ENCODE measurements around the gene PADI2. TPM values are rescaled to one million over a fixed set of nuclear protein-coding genes. Genes with fewer than 3 reads are reported as not detected.

The PADI2 gene
- total RNA-seq: not detected

DNA sequence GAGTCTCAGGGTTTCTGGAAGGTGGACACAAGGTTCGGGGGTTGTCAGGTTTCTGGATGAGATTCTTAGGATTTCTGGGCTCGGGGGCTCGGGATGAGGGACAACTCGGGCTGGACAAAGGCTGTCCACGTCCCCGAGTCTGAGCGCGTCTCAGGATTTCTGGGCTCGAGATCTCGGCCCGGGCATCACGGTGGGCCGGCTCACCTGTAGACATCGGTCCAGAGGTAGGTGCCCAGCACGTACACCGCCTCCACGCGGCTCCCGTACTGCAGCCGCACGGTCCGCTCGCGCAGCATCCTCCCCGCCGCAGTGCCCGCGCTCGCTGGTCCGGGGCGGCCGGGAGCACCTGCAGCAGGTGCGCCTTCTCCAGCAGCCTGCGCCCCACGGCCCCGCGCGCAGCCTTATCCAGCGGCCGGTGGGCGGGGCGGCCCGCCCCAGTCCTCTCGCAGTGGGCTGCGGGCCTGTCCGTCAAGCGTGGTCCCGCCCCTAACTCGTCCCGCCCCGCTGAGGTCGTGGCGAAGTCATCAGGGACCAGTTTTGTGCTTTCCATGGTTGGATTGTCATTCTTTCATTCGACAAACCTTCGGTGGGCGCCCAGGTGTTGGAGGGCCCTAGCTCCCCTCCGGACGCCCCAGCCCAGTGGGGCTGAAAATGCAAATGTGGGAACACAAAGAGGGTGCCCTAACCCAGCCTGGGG, at the start of gene PADI2:
Gene PADI2 (minus strand): TSS at position 376 of the 697 bp plus-strand sequence. CDS start 80 bp downstream, at position 296.
- H3K27me3 Mint-ChIP-seq (ENCODE audit: low read depth): peaks cover 41% of the 10 kb centered on the region
- CTCF ChIA-PET: interaction anchor here (1.0 kb wide), 1 partner anchor 9 kb away, joined by 3 read pairs; no protein-coding TSS in a partner anchor
- peak; percentile 68 for DNase-seq
- intact Hi-C loops (cut with micrococcal nuclease): no loop called here
- no peaks in the 10 kb centered on the region for H3K9me3 Mint-ChIP-seq
- peak within 1 kb of the TSS; percentile 24 for H3K4me3 Mint-ChIP-seq
- H3K27ac Mint-ChIP-seq: no peak within 1 kb of the TSS
- H3K4me1 Mint-ChIP-seq (ENCODE audit: low read depth): peaks cover 10% of the 10 kb centered on the region
- no peaks in the 10 kb centered on the region for H3K36me3 Mint-ChIP-seq (ENCODE audit: low read depth)

DNA sequence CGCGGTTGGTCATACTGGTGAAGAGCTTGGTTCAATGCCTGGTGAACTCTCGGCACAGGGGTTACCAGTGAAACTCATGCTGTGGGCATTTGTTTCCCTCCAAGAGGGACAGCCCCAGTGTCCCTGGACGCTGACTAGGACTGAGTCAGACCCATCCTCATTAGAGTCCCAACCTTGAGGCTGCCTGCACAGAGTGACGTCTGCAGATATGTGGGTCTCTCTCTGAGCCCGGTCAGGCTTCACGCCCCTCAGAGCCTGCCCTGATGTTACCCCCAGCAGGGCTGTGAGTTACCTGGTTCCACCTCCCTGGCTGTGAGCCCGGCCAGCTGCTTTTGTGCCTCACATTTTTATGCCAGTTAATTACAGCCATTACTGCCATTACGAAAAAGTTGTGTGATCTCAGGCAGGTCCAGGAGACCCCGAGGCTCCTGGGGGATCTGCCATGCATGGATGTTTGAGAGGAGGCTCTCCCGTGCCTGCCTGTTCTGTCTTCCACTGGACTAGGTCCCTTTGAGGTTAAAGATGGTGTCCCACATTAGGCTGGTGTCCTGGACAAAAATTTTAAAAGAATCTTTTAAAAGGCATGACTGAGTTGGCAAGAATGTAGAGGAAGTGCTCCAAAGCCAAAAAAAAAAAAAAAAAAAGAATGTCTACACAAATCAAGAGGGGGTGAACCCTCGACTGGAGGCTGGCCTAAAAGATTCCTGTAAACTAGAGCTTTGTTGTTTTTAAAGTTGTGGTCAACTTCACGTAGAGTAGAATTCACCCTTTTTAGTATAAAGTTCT, 49.0 kb upstream of the PADI2 start:
- Mint-ChIP-seq H3K27me3 (ENCODE audit: low read depth) (no peaks in the 10 kb centered on the region), H3K4me3 (no peak overlapping the region), H3K4me1 (ENCODE audit: low read depth) (no peaks in the 10 kb centered on the region), H3K27ac (no peak overlapping the region), H3K9me3 (no peaks in the 10 kb centered on the region), H3K36me3 (ENCODE audit: low read depth) (no peaks in the 10 kb centered on the region)
- DNase-seq: no peak
- intact Hi-C loops (cut with micrococcal nuclease): no loop called here
- CTCF ChIA-PET: interaction anchor here (0.6 kb wide), 1 partner anchor 592 kb away, joined by 4 read pairs; no protein-coding TSS in a partner anchor

DNA sequence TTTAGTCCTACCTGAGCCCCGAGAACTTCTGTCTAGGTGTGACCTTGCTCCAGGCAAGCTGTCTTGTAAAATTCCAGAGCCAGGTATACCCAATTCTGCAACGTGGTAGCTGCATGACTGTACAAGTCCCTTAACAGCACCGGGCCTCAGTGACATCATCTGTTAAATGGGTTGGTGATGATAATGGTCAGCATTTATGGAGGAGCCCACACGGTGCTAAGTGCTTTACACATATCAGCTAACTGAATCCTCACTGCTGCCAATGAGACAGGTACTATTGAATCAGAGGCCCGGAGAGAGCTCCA, 48.5 kb upstream of the PADI2 start:
- no peaks in the 10 kb centered on the region for H3K27me3 Mint-ChIP-seq (ENCODE audit: low read depth)
- no peak for DNase-seq
- intact Hi-C loops (cut with micrococcal nuclease): no loop called here
- no peaks in the 10 kb centered on the region for H3K9me3 Mint-ChIP-seq
- H3K4me1 Mint-ChIP-seq (ENCODE audit: low read depth): no peaks in the 10 kb centered on the region
- CTCF ChIA-PET: interaction anchor here (0.6 kb wide), 1 partner anchor 593 kb away, joined by 4 read pairs; no protein-coding TSS in a partner anchor
- H3K27ac Mint-ChIP-seq: no peak overlapping the region
- no peak overlapping the region for H3K4me3 Mint-ChIP-seq
- no peaks in the 10 kb centered on the region for H3K36me3 Mint-ChIP-seq (ENCODE audit: low read depth)

DNA sequence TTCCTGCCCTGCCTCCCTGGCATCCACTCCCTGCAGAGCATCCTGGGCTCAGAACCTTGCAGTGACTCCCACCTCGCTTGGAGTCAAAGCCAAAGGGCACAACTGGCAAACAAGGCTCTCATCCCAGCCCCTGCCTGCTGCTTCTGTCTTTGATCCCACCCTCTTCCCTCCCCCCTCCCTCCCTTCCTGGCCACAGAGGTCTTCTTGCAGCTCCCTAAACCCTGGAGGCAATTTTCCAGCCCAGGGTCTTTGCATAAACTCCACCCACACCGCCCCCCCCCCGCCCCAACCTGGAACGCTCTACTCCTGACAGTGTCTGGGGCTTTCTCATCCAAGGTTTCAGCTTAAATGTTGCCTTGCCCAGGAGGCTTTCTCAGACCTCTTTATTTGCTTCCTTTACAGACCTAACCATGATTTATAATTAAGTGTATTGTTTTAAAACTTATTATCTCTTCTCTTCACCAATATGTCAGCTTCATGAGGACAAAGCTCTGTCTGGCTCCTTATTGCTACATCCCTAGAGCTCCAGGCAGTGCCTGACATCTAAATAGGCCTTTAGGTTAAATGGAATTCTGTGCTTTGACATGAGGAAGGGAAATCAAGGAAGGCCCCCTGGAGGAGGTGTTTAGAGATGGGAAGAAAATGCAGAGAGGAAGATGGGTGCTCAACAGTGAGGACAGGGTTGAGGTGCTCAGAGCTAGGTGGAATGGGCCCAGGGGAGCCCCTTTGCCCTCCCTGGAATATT, 48.0 kb upstream of the PADI2 start:
- DNase-seq: no peak
- CTCF ChIA-PET: no interaction called here
- Mint-ChIP-seq H3K27ac (no peak overlapping the region), H3K4me3 (no peak overlapping the region), H3K4me1 (ENCODE audit: low read depth) (no peaks in the 10 kb centered on the region), H3K36me3 (ENCODE audit: low read depth) (no peaks in the 10 kb centered on the region), H3K9me3 (no peaks in the 10 kb centered on the region), H3K27me3 (ENCODE audit: low read depth) (no peaks in the 10 kb centered on the region)
- intact Hi-C loops (cut with micrococcal nuclease): no loop called here

DNA sequence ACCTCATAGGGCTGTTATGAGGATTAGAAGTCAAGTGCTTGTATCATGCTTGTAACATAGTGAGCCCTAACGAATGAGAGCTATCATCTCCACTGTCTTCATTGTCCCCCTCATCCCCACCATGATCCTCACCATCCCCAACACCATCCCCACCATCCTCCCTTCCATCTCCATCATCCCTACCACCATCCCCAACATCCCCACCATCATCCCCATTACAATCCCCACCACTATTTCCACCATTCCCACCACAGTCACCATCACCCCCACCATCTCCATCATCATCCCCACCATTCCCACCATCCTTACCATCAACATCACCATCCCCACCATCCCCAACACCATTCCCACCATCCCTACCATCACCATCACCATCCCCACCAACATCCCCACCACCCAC, 46.6 kb upstream of the PADI2 start:
- no peaks in the 10 kb centered on the region for H3K27me3 Mint-ChIP-seq (ENCODE audit: low read depth)
- H3K27ac Mint-ChIP-seq: no peak overlapping the region
- no peaks in the 10 kb centered on the region for H3K9me3 Mint-ChIP-seq
- H3K36me3 Mint-ChIP-seq (ENCODE audit: low read depth): no peaks in the 10 kb centered on the region
- H3K4me3 Mint-ChIP-seq: no peak overlapping the region
- H3K4me1 Mint-ChIP-seq (ENCODE audit: low read depth): no peaks in the 10 kb centered on the region
- CTCF ChIA-PET: interaction anchor here (2.1 kb wide), 1 partner anchor 41 kb away, joined by 5 read pairs; no protein-coding TSS in a partner anchor
- no peak for DNase-seq
- intact Hi-C loops (cut with micrococcal nuclease): no loop called here

DNA sequence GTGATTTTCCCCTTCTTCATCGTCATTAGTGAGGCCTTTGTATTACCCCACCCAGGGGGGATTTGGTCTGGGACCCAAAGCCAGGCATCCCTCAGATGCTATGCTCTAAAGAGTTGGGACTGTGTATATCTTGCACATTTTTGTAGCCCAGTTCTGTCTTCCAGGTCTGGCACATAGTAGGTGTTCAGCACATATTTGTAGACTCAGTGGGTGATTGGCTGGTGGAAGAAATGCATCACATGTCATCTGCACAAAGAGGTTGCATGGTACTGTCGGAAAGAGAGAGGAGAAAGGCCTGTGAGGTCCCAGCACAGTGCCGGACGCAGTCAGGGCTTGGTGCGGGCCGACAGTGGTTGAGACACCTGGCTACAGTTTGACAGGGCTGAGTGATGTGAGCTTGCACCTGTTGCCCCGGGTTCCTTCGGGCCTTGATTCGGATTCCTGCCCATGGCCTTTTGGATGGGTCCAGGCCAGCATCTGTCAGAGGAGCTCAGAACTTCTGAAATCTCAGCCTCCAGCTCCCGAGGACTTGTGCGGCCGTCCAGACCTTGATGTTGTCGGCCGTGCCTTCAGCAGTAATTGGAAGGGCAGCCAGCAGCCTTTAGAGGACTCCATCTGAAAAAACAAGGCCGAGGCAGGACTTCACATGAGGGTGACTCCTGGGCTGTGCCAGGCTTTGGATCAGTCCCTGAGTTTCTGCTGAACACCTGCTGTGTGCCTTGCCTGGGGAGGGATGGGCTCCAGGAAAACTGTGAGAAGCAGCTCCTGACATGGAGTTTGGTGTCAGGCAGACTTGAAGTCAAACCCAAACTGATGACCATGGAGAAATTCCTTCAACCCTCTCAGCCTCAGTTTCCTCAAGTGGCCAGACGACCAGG, 44.8 kb upstream of the PADI2 start:
- H3K4me1 Mint-ChIP-seq (ENCODE audit: low read depth): no peaks in the 10 kb centered on the region
- no peaks in the 10 kb centered on the region for H3K9me3 Mint-ChIP-seq
- H3K36me3 Mint-ChIP-seq (ENCODE audit: low read depth): no peaks in the 10 kb centered on the region
- intact Hi-C loops (cut with micrococcal nuclease): no loop called here
- no peak overlapping the region for H3K27ac Mint-ChIP-seq
- CTCF ChIA-PET: interaction anchor here (2.1 kb wide), 1 partner anchor 39 kb away, joined by 5 read pairs; no protein-coding TSS in a partner anchor
- no peak overlapping the region for H3K4me3 Mint-ChIP-seq
- H3K27me3 Mint-ChIP-seq (ENCODE audit: low read depth): no peaks in the 10 kb centered on the region
- no peak for DNase-seq

DNA sequence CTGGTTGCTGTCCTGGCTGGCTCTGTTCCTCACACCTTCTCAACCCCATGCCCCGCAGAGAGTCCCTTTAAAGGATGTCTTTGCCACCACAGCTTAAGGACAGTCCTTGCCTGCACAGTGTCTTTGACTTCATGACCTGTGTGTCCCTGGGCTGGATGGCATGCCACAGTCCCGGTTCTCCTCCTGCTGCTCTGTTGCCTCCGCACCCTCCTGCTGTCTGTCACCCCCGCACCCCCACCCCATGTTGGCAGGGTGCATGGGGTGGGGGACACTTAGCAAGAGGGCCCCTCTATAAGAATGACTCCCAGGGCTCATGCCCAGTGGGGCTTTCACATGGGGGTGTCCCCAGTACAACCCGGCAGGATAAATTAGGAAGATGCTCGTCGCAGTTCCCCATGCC, 44.1 kb upstream of the PADI2 start:
- Mint-ChIP-seq H3K36me3 (ENCODE audit: low read depth) (no peaks in the 10 kb centered on the region), H3K4me1 (ENCODE audit: low read depth) (no peaks in the 10 kb centered on the region), H3K27me3 (ENCODE audit: low read depth) (no peaks in the 10 kb centered on the region), H3K9me3 (no peaks in the 10 kb centered on the region), H3K27ac (no peak overlapping the region), H3K4me3 (no peak overlapping the region)
- CTCF ChIA-PET: no interaction called here
- DNase-seq: no peak
- intact Hi-C loops (cut with micrococcal nuclease): no loop called here

DNA sequence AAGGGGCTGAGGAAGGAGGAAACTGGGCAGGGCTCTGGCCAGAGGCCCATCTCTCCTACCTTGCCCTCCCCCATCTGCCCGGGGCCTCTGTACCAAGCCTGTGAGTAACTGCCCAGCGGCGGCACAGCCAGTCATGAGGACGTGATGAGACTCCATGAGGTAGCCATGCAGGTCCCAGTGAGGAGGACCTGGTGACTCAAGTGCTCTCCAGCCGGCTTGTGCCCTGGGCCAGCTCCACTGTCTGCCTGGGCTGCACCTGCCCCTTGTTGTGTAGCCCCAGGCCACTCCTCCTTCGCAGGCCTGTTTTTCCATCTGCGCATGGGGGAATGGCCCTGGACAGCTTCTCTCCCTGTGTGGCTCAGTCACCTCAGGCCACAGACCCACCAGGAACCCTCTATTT, 43.7 kb upstream of the PADI2 start:
- intact Hi-C loops (cut with micrococcal nuclease): no loop called here
- no peaks in the 10 kb centered on the region for H3K9me3 Mint-ChIP-seq
- no peaks in the 10 kb centered on the region for H3K27me3 Mint-ChIP-seq (ENCODE audit: low read depth)
- H3K36me3 Mint-ChIP-seq (ENCODE audit: low read depth): no peaks in the 10 kb centered on the region
- H3K27ac Mint-ChIP-seq: no peak overlapping the region
- CTCF ChIA-PET: no interaction called here
- H3K4me3 Mint-ChIP-seq: no peak overlapping the region
- DNase-seq: no peak
- H3K4me1 Mint-ChIP-seq (ENCODE audit: low read depth): no peaks in the 10 kb centered on the region

DNA sequence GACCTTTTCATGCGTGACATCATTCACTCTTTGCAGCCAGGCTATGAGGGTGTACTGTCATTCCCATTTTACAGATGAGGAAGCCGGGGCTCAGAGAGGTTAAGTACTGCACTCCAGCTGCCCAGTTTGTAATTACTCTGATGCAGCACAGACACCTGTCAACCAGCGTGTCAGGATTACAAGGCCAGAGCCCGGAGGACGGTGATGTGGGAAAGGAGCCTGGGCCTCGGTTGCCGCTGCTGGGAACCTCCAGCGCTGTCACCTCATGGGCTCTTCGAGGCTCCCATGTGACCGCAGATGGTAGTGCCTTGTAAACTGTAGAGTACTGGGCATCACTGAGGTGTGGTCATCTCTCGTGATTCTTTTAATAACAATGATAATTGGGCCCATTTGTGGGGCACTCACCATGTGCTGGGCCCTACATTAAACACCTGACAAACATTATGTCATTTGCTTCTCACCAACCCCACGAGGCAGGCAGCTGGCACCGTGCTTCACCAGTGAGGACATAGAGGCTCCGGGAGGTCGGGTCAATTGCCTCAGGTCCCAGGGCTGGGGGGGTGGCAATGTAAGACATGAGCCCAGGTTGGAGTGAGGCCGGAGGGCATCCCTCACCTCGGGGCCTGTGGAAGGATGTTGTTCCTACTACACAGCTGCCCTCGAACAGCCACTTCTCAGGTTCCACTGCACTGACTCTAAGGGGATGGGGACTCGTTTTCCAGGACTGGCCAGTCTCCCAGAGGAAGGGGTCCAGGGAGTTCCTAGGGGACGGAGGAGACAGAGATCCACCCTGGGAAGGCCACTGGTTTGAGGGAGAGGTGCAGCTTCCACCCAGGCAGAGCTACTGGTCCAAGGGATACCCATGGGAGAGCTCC, 42.9 kb upstream of the PADI2 start:
- H3K9me3 Mint-ChIP-seq: no peaks in the 10 kb centered on the region
- intact Hi-C loops (cut with micrococcal nuclease): no loop called here
- H3K27ac Mint-ChIP-seq: no peak overlapping the region
- no peak for DNase-seq
- CTCF ChIA-PET: no interaction called here
- H3K4me1 Mint-ChIP-seq (ENCODE audit: low read depth): no peaks in the 10 kb centered on the region
- H3K4me3 Mint-ChIP-seq: no peak overlapping the region
- H3K36me3 Mint-ChIP-seq (ENCODE audit: low read depth): no peaks in the 10 kb centered on the region
- no peaks in the 10 kb centered on the region for H3K27me3 Mint-ChIP-seq (ENCODE audit: low read depth)

DNA sequence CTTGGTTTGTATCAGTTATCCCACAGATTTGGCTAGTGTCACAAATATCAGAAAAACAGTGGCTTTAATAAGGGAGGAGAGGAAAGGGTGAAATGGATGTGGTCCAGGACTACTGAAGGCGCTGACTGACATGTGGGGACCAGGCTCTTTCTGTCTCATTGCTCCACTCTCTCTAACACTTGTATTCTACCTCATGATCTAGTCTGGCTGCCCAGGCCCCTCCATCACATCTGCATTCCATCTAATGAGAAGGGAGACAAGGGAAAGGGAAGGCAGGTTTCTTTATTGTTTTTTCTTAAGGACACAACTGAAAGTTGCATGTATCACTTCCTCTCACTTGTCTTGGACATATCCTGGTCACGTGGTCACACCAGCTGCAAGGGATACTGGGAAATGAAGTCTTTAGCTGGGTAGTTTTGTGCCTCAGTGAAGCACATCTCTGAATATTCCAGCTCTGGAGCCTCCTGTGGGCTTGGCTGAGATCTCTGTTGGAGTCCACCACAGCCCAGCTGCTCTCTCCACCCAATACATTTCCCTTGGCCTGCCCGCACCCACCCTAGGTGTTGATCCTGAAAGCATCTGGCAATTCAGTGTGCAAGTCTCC, 42.0 kb upstream of the PADI2 start:
- H3K27ac Mint-ChIP-seq: no peak overlapping the region
- intact Hi-C loops (cut with micrococcal nuclease): no loop called here
- CTCF ChIA-PET: no interaction called here
- DNase-seq: no peak
- H3K36me3 Mint-ChIP-seq (ENCODE audit: low read depth): peaks cover 1% of the 10 kb centered on the region
- H3K4me1 Mint-ChIP-seq (ENCODE audit: low read depth): no peaks in the 10 kb centered on the region
- H3K27me3 Mint-ChIP-seq (ENCODE audit: low read depth): no peaks in the 10 kb centered on the region
- no peak overlapping the region for H3K4me3 Mint-ChIP-seq
- peaks cover 5% of the 10 kb centered on the region for H3K9me3 Mint-ChIP-seq

DNA sequence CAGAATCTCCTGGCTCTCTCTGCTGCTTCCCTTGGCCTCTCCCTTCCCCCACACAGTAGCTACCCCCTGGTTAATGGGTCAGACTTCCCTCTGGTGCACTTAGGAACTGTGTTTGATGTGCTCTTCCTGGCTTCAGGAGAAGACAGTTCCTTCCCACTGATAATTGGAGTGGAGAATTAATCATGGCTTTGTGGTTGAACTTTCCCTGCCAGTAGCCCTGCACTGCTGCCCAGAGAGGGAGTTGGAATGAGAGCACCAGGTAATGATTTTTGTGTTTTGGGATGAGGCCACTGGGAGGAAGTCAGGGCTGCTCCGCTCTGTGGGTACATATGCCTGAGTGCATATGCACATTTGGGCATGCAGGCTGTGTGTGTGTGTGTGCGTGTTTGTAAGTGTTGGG, 39.7 kb upstream of the PADI2 start:
- intact Hi-C loops (cut with micrococcal nuclease): no loop called here
- H3K27me3 Mint-ChIP-seq (ENCODE audit: low read depth): peaks cover 3% of the 10 kb centered on the region
- peaks cover 20% of the 10 kb centered on the region for H3K9me3 Mint-ChIP-seq
- H3K4me1 Mint-ChIP-seq (ENCODE audit: low read depth): no peaks in the 10 kb centered on the region
- peaks cover 6% of the 10 kb centered on the region for H3K36me3 Mint-ChIP-seq (ENCODE audit: low read depth)
- H3K4me3 Mint-ChIP-seq: no peak overlapping the region
- no peak overlapping the region for H3K27ac Mint-ChIP-seq
- CTCF ChIA-PET: no interaction called here
- DNase-seq: no peak

Measured in activated naive CD4-positive, alpha-beta T cell treated with anti-CD3 and anti-CD28 coated beads for 36 hours (primary cell).